Transverse colon (tissue), 3 donors: ENCODE results near the gene PNPLA5.

Source experiments
- POLR2A ChIP-seq: fragments of 450-650 bp; IDR thresholded peaks from one replicate; pipeline ENCODE4 v1.6.1; 2016; ENCODE audit warnings: antibody characterized with exemption, mild to moderate bottlenecking, moderate library complexity
- TF ChIP-seq, protein P1 (sequence below), 5 experiments: fragments of 200-600 bp in 3 of 5; fragments of 450-650 bp in 2 of 5; sonication (generic) in 3 of 5; IDR thresholded peaks; 1 replicate in 2 of 5; 2 replicates in 3 of 5; pipeline ENCODE4 v1.5.1; 2016 to 2017; ENCODE audit warnings: antibody characterized with exemption in 5 of 5, inconsistent platforms in 3 of 5, mild to moderate bottlenecking in 2 of 5, moderate library complexity in 1 of 5

DNA sequence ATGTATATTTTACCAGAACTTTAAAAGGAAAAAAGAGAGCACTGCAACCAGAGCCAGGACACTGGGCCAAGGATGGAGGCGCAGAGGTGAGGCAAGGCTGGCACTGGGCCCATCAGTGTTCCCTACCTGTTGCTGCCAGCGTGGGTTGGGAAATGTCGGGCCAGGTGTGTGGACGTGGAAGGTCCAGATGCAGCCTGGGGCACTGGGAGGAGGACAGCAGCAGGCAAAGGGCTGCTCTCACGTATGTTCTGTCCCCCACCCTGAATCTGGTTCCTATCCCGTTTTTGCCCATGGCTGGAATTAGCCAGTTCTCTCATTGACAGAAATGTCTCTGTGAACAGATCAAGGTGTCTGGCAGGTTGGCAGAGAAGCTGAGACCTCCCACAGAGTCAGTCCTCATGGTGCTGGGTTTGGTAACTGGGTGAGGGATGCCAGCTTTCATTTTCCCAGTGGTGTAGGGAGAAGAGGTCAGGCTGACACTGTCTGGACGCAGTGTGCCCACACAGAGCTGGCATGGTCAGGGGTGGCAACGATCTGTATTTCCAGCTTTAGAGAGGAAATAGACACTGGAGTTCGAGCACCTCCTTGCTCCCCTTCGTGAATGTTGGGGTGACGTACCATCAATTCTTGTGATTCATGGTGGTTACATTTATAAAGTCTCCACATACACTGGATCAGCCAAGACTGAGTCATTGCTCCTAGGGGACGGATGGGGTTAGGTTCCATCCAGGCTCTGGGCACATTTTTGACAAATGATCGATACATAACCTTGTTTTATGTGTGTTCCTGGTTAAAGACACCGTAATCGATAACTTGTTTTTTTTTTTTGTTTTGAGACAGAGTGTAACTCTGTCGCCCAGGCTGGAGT is 27.5 kb upstream of the PNPLA5 start:
- TF ChIP-seq, protein P1, sequence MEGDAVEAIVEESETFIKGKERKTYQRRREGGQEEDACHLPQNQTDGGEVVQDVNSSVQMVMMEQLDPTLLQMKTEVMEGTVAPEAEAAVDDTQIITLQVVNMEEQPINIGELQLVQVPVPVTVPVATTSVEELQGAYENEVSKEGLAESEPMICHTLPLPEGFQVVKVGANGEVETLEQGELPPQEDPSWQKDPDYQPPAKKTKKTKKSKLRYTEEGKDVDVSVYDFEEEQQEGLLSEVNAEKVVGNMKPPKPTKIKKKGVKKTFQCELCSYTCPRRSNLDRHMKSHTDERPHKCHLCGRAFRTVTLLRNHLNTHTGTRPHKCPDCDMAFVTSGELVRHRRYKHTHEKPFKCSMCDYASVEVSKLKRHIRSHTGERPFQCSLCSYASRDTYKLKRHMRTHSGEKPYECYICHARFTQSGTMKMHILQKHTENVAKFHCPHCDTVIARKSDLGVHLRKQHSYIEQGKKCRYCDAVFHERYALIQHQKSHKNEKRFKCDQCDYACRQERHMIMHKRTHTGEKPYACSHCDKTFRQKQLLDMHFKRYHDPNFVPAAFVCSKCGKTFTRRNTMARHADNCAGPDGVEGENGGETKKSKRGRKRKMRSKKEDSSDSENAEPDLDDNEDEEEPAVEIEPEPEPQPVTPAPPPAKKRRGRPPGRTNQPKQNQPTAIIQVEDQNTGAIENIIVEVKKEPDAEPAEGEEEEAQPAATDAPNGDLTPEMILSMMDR (IDR thresholded peaks at IDR 0.05) = no peak
- TF ChIP-seq POLR2A = no peak
